B cell (primary cell): ENCODE measurements around the gene ATG4C.

ENCODE experiments used
- CTCF ChIP-seq: fragments of 200-600 bp; IDR thresholded peaks from one replicate; pipeline ENCODE4 v1.8.0; 2022; ENCODE audit warnings: antibody characterized with exemption, mild to moderate bottlenecking
- EZH2 ChIP-seq: IDR thresholded peaks from 2 replicates; pipeline ENCODE4 v1.6.1; 2012; ENCODE audit warnings: borderline replicate concordance, low read depth, mild to moderate bottlenecking, moderate library complexity, low read length; ENCODE audit not compliant: insufficient read depth, poor library complexity, severe bottlenecking

DNA sequence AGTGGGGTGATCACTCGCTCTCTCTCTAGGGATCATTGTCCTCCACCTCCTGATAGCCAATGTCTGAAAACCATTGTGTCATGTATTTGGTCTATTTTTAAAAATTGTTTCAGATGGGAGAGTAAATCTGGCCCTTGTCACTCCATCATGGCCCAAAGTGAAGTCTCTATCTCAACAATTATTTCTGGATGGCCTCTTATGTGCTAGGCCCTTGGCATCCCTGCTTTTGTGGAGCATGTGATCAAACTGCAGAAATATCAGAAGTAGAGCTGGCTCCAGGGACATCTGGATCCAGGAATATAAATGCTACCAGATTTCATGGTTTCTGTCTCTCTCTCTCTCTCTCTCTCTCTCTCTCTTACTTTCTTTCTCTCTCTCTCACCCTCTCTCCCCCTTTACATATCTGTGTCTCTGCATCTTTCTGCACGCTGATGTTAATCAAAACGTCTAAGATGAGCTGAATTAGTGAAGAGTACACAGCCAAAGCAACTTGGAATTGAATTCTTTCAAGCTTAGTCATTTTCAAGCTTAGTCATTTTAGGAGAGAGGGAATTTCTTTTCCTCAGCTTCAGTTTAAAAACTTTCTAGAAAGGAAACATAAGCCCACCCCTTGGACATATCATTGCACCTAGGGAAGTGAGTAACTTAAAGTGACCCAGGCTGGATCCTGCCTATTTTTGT, 48.3 kb upstream of the ATG4C start:
- TF ChIP-seq CTCF (no peak), EZH2 (no peak)
